GM12801 (cell line): ENCODE measurements around the gene GRIK4.

ENCODE experiments used
- CTCF ChIP-seq: IDR thresholded peaks from one replicate; pipeline ENCODE4 v1.5.1; 2011; ENCODE audit warnings: control low read depth; ENCODE audit not compliant: insufficient read length; ENCODE audit errors: extremely low read depth

GRIK4 gene

GRCh38 chr11:120663142-120663541 lies 151.6 kb downstream of the GRIK4 start:
- TF ChIP-seq CTCF, result no peak

- no peak for TF ChIP-seq CTCF
These were observed 154.6 kb downstream of the GRIK4 start for GRCh38 chr11:120666121-120666639.

GRCh38 chr11:120667281-120667680 lies 155.7 kb downstream of the GRIK4 start:
- no peak for TF ChIP-seq CTCF

- no peak for TF ChIP-seq CTCF
These were observed 156.4 kb downstream of the GRIK4 start for GRCh38 chr11:120667934-120668333.

- no peak for TF ChIP-seq CTCF
These were observed 157.0 kb downstream of the GRIK4 start for GRCh38 chr11:120668537-120668936.

- TF ChIP-seq CTCF, result no peak
These were observed 163.0 kb downstream of the GRIK4 start for GRCh38 chr11:120674542-120674941.

GRCh38 chr11:120675171-120675570 lies 163.6 kb downstream of the GRIK4 start:
- TF ChIP-seq CTCF, result no peak

GRCh38 chr11:120676991-120677390 lies 165.4 kb downstream of the GRIK4 start:
- no peak for TF ChIP-seq CTCF
